ENCODE data around the gene ZCCHC10. TPM values are rescaled to one million over a fixed set of nuclear protein-coding genes. Genes with fewer than 3 reads are reported as not detected.
"Not testable (repeated sequence)": the region's sequence is repeated elsewhere in the genome, so short reads cannot be mapped to it uniquely, and the experiment has no call there.

The ZCCHC10 gene
- total and polyA plus RNA-seq, 3 donors from 2014 or later: 29.1 to 45.4 (median 35.7) TPM

DNA sequence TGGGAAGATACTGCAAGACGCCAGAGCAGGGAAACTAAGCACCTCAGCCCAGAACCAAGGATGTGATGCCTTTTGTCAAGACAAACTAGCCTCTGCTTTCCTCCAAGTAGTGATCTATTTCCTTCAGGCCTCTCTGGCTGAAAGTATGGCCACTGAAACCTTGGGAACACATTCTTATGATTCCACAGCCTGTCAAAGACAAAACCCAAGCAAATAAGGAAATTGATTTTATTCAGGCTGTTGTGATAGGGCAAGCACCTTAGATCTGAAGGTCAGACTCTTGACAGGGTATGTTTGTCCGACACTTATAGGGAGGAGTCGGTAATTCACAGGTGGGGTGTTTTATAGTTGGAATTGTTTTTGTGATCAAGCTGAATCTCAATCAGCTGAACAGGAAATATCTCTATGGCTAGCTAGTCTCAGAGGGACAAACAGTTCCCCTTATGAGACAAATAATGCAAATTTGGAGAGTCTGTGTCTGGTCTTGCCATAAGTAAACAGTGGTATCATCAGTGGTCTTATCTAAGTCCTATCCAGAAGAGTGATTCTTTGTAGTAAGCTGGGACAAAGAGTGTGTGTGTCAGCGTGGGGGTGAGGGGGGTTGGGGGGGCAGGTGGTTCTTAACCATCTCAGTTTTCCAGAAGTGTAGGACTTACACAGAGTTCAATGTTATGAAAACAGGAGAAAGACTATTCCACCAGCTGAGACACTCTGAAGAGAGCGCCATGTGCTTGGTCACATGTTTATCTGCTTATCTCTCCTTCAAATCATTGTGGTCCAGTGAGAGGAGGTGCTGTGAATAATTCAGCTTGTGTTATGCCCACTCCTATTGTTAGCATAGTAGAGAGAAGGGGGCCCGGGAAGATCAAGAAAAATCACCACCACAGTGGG is 6.7 kb upstream of the ZCCHC10 start:
- no peak for TF ChIP-seq POLR2A (IDR thresholded peaks at IDR 0.05)
- TF ChIP-seq, protein P1, sequence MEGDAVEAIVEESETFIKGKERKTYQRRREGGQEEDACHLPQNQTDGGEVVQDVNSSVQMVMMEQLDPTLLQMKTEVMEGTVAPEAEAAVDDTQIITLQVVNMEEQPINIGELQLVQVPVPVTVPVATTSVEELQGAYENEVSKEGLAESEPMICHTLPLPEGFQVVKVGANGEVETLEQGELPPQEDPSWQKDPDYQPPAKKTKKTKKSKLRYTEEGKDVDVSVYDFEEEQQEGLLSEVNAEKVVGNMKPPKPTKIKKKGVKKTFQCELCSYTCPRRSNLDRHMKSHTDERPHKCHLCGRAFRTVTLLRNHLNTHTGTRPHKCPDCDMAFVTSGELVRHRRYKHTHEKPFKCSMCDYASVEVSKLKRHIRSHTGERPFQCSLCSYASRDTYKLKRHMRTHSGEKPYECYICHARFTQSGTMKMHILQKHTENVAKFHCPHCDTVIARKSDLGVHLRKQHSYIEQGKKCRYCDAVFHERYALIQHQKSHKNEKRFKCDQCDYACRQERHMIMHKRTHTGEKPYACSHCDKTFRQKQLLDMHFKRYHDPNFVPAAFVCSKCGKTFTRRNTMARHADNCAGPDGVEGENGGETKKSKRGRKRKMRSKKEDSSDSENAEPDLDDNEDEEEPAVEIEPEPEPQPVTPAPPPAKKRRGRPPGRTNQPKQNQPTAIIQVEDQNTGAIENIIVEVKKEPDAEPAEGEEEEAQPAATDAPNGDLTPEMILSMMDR (IDR thresholded peaks at IDR 0.05): no peak
- Histone ChIP-seq H3K4me1 (no peaks in the 10 kb centered on the region), H3K9me3 (no peaks in the 10 kb centered on the region), H3K27ac (no peak overlapping the region), H3K4me3 (no peak overlapping the region), H3K36me3 (ENCODE audit: low read depth, missing control alignments) (no peaks in the 10 kb centered on the region), H3K27me3 (no peaks in the 10 kb centered on the region)
- intact Hi-C loops (cut with DNase I; ENCODE audit: low total_unique reads): no loop called here
- DNase-seq: no peak
- 67 to 71% methylated on average over 6 of the region's 6 CpGs for WGBS, 2 donors

DNA sequence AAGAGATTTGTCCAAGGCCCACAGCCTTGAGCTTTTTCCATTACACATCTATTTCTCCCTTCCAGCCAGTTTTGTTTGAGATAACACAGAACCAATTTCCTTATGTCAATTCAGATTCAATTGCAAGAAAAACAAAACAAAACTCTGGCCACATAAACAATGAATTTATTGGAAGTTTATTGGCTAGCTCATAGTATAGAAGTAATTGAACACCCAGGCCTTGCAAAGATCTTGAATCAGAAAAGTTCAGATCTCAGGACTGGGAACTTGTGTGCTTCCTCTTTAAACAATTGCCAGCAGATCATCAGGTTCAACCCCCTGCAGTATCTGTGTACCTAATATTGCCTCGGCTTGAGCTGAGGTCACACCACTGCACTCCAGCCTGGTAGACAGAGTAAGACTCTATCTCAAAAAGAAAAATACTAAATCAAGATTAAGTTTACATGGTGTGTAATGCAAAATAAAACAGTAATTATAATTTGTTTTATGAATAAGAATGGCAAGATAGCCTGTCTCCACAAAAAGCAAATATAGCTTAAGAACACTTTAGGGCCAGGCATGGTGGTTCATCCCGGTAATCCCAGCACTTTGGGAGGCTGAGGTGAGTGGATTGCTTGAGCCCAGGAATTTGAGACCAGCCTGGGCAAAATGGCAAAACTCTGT is 4.1 kb upstream of the ZCCHC10 start:
- H3K27me3 ChIP-seq: no peaks in the 10 kb centered on the region
- DNase-seq: no peak
- no peak for TF ChIP-seq POLR2A (IDR thresholded peaks at IDR 0.05)
- TF ChIP-seq, protein P1 (IDR thresholded peaks at IDR 0.05): no peak
- H3K27ac ChIP-seq: no peak overlapping the region
- no peak overlapping the region for H3K4me3 ChIP-seq
- no peaks in the 10 kb centered on the region for H3K36me3 ChIP-seq (ENCODE audit: low read depth, missing control alignments)
- 66 to 69% methylated on average over 2 of the region's 2 CpGs for WGBS, 2 donors
- H3K9me3 ChIP-seq: no peaks in the 10 kb centered on the region
- H3K4me1 ChIP-seq: no peaks in the 10 kb centered on the region
- intact Hi-C loops (cut with DNase I; ENCODE audit: low total_unique reads): no loop called here

DNA sequence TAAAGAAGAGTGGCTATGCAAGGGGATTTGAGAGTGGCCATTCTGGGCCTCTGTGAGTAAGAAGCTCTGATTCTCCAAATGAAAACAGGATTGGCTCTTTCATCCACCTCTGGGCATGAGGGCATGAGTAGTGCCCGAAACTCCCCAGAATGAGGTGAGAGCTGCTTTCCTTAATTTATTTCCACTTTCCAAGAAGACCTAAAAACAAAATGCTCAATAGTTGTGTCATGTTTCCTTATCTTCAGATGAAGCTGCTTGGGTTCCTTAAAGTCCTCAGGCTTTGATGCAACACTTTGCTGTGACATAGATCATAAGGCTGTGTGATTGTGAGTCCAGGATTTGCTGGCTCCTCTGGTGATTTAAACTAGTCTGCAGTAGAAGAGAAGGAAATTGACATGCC is 3.1 kb upstream of the ZCCHC10 start:
- Histone ChIP-seq H3K36me3 (ENCODE audit: low read depth, missing control alignments) (no peaks in the 10 kb centered on the region), H3K4me1 (no peaks in the 10 kb centered on the region), H3K27me3 (no peaks in the 10 kb centered on the region), H3K27ac (no peak overlapping the region), H3K4me3 (no peak overlapping the region), H3K9me3 (no peaks in the 10 kb centered on the region)
- DNase-seq: no peak
- 100% methylated on average over 1 of the region's 1 CpG for WGBS, 2 donors
- no peak for TF ChIP-seq POLR2A (IDR thresholded peaks at IDR 0.05)
- TF ChIP-seq, protein P1 (IDR thresholded peaks at IDR 0.05): no peak
- intact Hi-C loops (cut with DNase I; ENCODE audit: low total_unique reads): no loop called here

DNA sequence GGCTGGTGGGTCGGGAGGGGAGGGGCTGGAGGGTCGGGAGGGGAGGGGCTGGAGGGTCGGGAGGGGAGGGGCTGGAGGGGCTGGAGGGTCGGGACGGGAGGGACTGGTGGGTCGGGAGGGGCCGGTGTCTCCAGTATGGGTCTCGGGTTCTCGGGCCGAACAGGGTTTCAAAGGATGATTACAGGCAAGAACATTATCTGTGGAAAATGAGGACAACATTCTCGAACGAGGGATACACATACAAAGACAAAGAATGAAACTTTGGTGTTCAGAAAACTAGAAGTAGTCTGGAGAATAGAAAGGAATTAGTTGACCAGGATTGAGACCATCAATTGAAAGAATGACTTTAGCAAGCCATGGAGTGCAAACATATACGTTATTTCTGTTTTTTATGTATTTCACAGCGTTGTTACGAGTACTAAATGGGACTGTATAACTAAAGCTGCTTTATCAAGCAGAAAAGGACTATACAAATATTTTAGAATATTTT is 360 bp upstream of the ZCCHC10 start:
- Histone ChIP-seq H3K4me1 (no peaks in the 10 kb centered on the region), H3K9me3 (no peaks in the 10 kb centered on the region), H3K36me3 (ENCODE audit: low read depth, missing control alignments) (no peaks in the 10 kb centered on the region), H3K27ac (peak overlapping the region; percentile 90 to 94), H3K27me3 (no peaks in the 10 kb centered on the region), H3K4me3 (peak overlapping the region; percentile 89 to 90)
- no peak for DNase-seq
- TF ChIP-seq, protein P1 (IDR thresholded peaks at IDR 0.05): no peak
- TF ChIP-seq POLR2A (IDR thresholded peaks at IDR 0.05): no peak
- intact Hi-C loops (cut with DNase I; ENCODE audit: low total_unique reads): no loop called here
- 4% methylated on average over 15 of the region's 15 CpGs for WGBS, 2 donors

DNA sequence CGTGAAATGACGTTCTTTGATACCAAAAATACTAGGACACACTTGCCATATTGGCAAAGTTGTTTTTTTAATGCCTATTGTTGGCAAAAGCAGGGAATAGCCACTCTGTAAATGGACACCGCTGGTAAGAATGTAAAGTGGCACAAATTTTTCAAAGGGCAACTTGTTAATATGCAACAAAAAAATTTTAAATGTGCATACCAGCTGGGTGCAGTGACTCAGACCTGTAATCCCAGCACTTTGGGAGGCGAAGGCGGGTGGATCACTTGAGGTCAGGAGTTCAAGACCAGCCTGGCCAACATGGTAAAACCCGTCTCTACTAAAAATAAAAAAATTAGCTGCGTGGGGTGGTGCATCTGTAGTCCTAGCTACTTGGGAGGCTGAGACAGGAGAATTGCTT is 6.9 kb downstream of the ZCCHC10 start:
- intact Hi-C loops (cut with DNase I; ENCODE audit: low total_unique reads); H3K36me3 ChIP-seq (ENCODE audit: low read depth, missing control alignments); H3K27me3 ChIP-seq; H3K4me3 ChIP-seq; H3K4me1 ChIP-seq; H3K27ac ChIP-seq; H3K9me3 ChIP-seq; DNase-seq: not testable (repeated sequence)
- WGBS, 2 donors: 93 to 96% methylated on average over 7 of the region's 7 CpGs

All from testis (tissue), 3 donors.